Activated CD8-positive, alpha-beta memory T cell treated with anti-CD3 and anti-CD28 coated beads for 36 hours (primary cell): ENCODE data around the gene SLC24A2. TPM values are rescaled to one million over a fixed set of nuclear protein-coding genes. Genes with fewer than 3 reads are reported as not detected.

Experiments used
- CTCF ChIA-PET: fragments of 350-600 bp; sonication (Branson Sonifier 250); formaldehyde crosslinking; loops from one replicate; lab custom pipeline; 2021; ENCODE audit warnings: antibody characterized with exemption; lab: Charles Lee
- POLR2A ChIA-PET: fragments of 350-600 bp; sonication (Branson Sonifier 250); formaldehyde crosslinking; loops from one replicate; lab custom pipeline; 2021; ENCODE audit warnings: antibody characterized with exemption; lab: Charles Lee
- total RNA-seq, 2 experiments: library from RNA; stranded (reverse); gene quantifications; one replicate each; pipeline ENCODE4 v1.2.3, GENCODE V29; 2021

The SLC24A2 gene
- total RNA-seq, 2 experiments from 2014 or later = not detected

- CTCF ChIA-PET = no interaction called here
- POLR2A ChIA-PET = no interaction called here
Measured at GRCh38 chr9:19769213-19769612, 19.6 kb downstream of the SLC24A2 start.

GRCh38 chr9:19768798-19769197, 20.0 kb downstream of the SLC24A2 start:
- CTCF ChIA-PET = no interaction called here
- POLR2A ChIA-PET = no interaction called here

- CTCF ChIA-PET = no interaction called here
Measured at GRCh38 chr9:19759066-19759465, 29.8 kb downstream of the SLC24A2 start.

GRCh38 chr9:19757745-19758144, 31.1 kb downstream of the SLC24A2 start:
- POLR2A ChIA-PET = no interaction called here
- CTCF ChIA-PET = no interaction called here

More at GRCh38 chr9:19759066-19759465, 29.8 kb downstream of the SLC24A2 start:
- POLR2A ChIA-PET = no interaction called here

- ChIA-PET CTCF (no interaction called here), POLR2A (no interaction called here)
Measured at GRCh38 chr9:19754921-19755320, 33.9 kb downstream of the SLC24A2 start.

GRCh38 chr9:19748278-19749126, 40.3 kb downstream of the SLC24A2 start:
- ChIA-PET POLR2A (no interaction called here), CTCF (interaction anchor here (0.6 kb wide), 2 partner anchors 20 to 293 kb away, joined by 3 to 4 read pairs; no protein-coding TSS in a partner anchor)

GRCh38 chr9:19746223-19746622, 42.6 kb downstream of the SLC24A2 start:
- CTCF ChIA-PET = no interaction called here

GRCh38 chr9:19741178-19741577, 47.7 kb downstream of the SLC24A2 start:
- CTCF ChIA-PET = no interaction called here
- POLR2A ChIA-PET = no interaction called here

More at GRCh38 chr9:19746223-19746622, 42.6 kb downstream of the SLC24A2 start:
- POLR2A ChIA-PET = no interaction called here
